Skeletal muscle tissue (tissue), 4 donors: ENCODE results near the gene ANKRD33B. TPM values are rescaled to one million over a fixed set of nuclear protein-coding genes. Genes with fewer than 3 reads are reported as not detected.
"Not testable (repeated sequence)": the region's sequence is repeated elsewhere in the genome, so short reads cannot be mapped to it uniquely, and the experiment has no call there.

Experiments used
- H3K27ac ChIP-seq: one replicate; pipeline ENCODE4 v1.7.0; 2013; ENCODE audit warnings: mild to moderate bottlenecking, low read depth, low read length, inconsistent platforms
- H3K27me3 ChIP-seq, 3 donors: one replicate each; pipeline ENCODE4 v1.7.0; 2013; ENCODE audit warnings: low read length in 3 of 3; ENCODE audit not compliant: control insufficient read depth in 3 of 3, insufficient read depth in 3 of 3
- H3K36me3 ChIP-seq, 3 donors: one replicate each; pipeline ENCODE4 v1.7.0; 2013; ENCODE audit warnings: low read length in 3 of 3; ENCODE audit not compliant: control insufficient read depth in 3 of 3, insufficient read depth in 3 of 3
- H3K4me1 ChIP-seq, 3 donors: one replicate each; pipeline ENCODE4 v1.7.0; 2013; ENCODE audit warnings: low read length in 3 of 3, mild to moderate bottlenecking in 3 of 3; ENCODE audit not compliant: control insufficient read depth in 3 of 3, insufficient read depth in 3 of 3
- H3K4me3 ChIP-seq, 3 donors: one replicate each; pipeline ENCODE4 v1.7.0; 2013; ENCODE audit warnings: low read length in 3 of 3
- H3K9ac ChIP-seq, 3 donors: one replicate each; pipeline ENCODE4 v1.7.0; 2013; ENCODE audit warnings: low read length in 3 of 3, mild to moderate bottlenecking in 3 of 3, moderate library complexity in 2 of 3, low read depth in 1 of 3
- H3K9me3 ChIP-seq, 3 donors: one replicate each; pipeline ENCODE4 v1.7.0; 2013; ENCODE audit warnings: low read length in 3 of 3; ENCODE audit not compliant: control insufficient read depth in 3 of 3
- total RNA-seq: library from RNA; depleted of rRNA; stranded (reverse); fragments of >200 nt; gene quantifications from one replicate; pipeline ENCODE4 v1.2.3, GENCODE V29; 2014
- donor health status: Osteomylitis.

ANKRD33B gene
- 2.6 TPM for total RNA-seq

DNA sequence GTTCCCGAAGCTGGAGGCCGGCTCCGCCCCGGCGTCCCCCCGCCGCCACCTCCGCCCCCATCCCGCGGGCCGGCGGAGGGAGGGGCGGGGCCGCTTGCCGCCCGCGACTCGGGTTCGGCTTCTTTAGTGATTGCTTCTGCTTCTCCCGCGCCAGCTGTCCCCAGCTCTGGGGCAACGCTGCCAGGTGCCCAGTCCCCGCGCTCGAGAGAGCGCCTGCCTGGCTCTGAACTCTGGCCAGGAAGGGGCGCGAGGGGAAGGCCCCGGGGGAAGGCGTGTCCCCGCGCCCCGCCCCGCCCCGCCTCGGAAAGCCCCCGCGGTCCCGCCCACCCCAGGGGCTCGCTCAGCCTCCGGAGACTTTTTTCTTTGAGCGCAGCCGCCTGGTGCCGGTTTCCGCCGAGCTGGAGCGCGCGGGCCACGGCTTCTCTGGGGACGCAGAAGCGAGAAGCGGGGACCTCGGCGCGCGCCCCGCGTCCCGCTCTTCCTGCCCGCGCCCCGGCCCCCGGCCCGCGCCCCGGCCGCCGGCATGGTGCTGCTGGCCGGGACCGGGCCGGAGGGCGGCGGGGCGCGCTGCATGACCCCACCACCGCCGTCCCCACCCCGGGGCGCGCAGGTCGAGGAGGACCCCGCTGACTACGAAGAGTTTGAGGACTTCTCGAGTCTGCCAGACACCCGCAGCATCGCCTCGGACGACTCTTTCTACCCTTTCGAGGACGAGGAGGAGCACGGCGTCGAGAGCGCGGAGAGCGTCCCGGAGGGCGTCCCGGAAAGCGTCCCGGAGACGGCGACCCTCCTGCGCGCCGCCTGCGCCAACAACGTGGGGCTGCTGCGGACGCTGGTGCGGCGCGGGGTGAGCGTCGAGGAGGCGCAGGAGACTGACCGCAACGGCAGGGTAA is at the start of gene ANKRD33B:
TSS of gene ANKRD33B (plus strand) at position 126 of the 893 bp plus-strand sequence. CDS start at position 524, 398 bp downstream.
- Histone ChIP-seq H3K4me3 (peak within 1 kb of the TSS; percentile 70 to 78 (median 77)), H3K36me3 (no peaks in the 10 kb centered on the region), H3K9ac (peak within 1 kb of the TSS; percentile 61 to 82 (median 73)), H3K27me3 (peaks cover 0 to 22% (median 18%) of the 10 kb centered on the region in 3 donors), H3K27ac (peak within 1 kb of the TSS; percentile 56), H3K9me3 (no peaks in the 10 kb centered on the region), H3K4me1 (peaks cover 17 to 38% (median 22%) of the 10 kb centered on the region in 3 donors)

DNA sequence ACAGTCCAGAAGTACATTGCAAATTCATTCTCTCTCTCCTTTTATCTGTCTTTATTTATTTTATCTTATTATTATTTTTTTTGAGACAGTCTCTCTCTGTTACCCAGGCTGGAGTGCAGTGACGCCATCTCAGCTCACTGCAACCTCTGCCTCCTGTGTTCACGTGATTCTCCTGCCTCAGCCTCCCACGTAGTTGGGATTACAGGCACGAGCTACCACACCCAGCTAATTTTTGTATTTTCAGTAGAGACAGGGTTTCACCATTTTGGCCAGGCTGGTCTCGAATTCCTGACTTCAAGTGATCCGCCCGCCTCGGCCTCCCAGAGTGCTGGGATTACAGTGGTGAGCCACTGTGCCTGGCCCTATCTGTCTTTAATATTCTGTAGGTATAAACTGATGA is 49.3 kb upstream of the ANKRD33B start:
- not testable (repeated sequence) for H3K4me3 ChIP-seq, H3K9ac ChIP-seq, H3K4me1 ChIP-seq, H3K36me3 ChIP-seq, H3K27ac ChIP-seq, H3K27me3 ChIP-seq, H3K9me3 ChIP-seq

DNA sequence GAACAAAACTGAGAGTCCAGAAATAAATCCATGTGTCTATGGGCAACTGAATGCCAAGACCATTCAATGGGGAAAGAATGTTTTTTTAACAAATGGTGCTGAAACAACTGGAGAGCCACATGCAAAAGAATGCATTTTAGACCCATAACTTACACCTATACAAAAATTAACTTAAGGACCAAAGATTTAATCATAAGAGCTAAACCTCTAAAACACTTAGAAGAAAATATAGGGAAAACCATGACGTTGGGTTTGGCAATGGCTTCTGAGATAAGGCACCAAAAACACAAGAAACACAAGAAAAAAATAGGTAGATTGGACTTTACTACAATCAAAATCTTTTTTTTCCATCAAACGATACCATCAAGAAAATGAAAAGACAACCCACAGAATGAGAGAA is 48.4 kb upstream of the ANKRD33B start:
- Histone ChIP-seq H3K9me3 (no peaks in the 10 kb centered on the region), H3K4me1 (no peaks in the 10 kb centered on the region), H3K9ac (no peak overlapping the region), H3K27ac (no peak overlapping the region), H3K4me3 (no peak overlapping the region), H3K27me3 (no peaks in the 10 kb centered on the region), H3K36me3 (no peaks in the 10 kb centered on the region)

DNA sequence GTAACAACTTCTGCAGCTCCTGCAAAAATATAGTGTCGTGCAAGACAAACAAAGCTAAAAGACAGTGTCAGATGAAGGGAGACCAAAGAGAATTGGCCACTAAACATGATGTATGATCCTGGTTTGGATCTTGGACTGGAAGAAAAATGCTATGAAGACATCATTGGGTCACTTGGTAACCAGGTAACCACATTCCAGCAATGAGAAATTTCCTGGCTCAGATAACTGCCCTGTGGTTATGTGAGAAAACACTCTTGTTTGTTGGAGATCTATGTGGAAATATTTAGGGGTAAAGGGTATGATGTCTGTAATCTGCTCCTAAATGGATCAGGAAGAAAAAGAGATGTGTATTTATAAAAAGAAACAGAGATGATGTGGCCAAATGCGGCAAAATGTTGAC is 45.5 kb upstream of the ANKRD33B start:
- Histone ChIP-seq H3K9ac (no peak overlapping the region), H3K9me3 (peaks cover 0 to 7% (median 7%) of the 10 kb centered on the region in 3 donors), H3K4me1 (no peaks in the 10 kb centered on the region), H3K36me3 (no peaks in the 10 kb centered on the region), H3K4me3 (no peak overlapping the region), H3K27ac (no peak overlapping the region), H3K27me3 (no peaks in the 10 kb centered on the region)

DNA sequence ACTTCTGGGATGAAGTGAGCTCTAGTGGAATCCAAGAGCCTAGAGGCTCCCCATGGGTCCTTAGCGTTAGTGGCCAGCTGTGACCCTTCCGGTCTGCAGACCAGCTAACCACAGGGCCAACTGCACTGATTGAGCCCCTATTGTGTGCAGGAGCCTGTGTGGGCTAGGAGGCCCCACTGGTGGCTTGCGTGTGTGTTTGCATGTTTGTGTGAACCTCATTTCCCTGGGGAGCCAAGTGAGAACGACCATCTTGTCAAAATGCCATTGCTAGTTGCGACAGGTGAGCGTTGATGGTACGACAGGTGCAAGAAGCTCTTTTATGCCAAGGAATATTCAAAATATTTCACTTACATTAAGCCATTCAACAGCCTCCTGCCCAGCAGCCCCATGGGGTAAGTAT is 44.1 kb upstream of the ANKRD33B start:
- Histone ChIP-seq H3K9ac (no peak overlapping the region), H3K27ac (no peak overlapping the region), H3K36me3 (no peaks in the 10 kb centered on the region), H3K4me1 (peaks cover 0 to under 1% (median 0%) of the 10 kb centered on the region in 3 donors), H3K4me3 (no peak overlapping the region), H3K9me3 (peaks cover 0 to 7% (median 7%) of the 10 kb centered on the region in 3 donors), H3K27me3 (no peaks in the 10 kb centered on the region)

DNA sequence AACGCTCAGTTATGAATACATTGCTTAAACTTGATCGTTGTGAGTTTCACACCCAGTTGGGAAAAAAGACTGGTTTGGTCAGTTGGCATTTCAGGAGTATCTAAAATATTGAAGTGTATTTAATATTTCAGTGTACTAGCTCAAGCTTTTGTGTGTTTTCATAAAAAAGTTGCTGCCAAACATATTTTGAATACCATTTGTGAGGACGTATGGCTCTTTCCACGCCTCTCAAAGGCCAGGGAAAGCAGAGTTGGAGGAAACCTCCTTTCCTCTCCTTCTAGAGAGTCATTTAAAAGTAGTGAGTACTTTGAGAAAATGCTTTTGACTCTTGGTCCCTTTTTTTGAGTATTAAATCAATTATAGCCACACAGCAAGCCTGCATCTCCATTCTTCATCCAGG is 43.2 kb upstream of the ANKRD33B start:
- H3K4me3 ChIP-seq = no peak overlapping the region
- H3K9me3 ChIP-seq = peaks cover 0 to 7% (median 7%) of the 10 kb centered on the region in 3 donors
- no peak overlapping the region for H3K9ac ChIP-seq
- H3K4me1 ChIP-seq = peaks cover 0 to 2% (median 0%) of the 10 kb centered on the region in 3 donors
- H3K36me3 ChIP-seq = no peaks in the 10 kb centered on the region
- no peak overlapping the region for H3K27ac ChIP-seq
- no peaks in the 10 kb centered on the region for H3K27me3 ChIP-seq

DNA sequence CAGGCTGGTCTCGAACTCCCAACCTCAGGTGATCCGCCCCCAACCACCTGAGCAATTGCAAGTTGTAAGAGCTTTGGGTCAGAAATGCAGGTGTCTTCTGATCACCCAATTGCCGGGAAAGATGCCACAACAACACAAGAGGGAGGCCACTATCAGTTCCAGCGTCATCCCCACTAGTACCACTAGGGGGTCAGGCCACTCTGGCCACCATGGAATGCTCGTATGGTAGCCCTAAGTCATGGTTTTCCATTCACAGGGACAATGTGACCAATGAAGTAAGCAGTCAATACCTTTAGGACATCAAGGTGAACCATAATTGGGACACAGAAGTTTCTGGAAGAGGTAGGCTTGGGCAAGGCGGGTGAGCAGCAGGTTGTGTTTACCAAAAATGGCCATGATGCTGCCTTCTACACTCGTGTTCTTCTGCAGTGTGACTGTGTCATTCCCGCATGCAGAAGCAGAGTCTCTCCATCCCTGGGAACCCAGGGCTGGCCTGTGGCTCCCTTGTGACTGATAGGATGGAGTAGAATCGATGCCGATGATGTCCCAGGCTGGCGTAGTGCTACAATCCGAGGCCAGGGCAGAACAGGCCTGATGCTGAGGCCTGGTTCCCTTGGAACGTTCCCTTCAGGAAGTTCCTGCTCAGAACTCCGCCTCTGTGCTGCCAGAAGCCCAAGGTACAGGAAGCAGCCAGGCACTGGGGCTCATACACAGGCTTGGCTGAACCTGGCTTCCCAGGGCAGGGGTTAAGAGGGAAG is 42.2 kb upstream of the ANKRD33B start:
- Histone ChIP-seq H3K27ac (no peak overlapping the region), H3K9ac (no peak overlapping the region), H3K4me1 (peaks cover 0 to 2% (median 0%) of the 10 kb centered on the region in 3 donors), H3K36me3 (no peaks in the 10 kb centered on the region), H3K4me3 (no peak overlapping the region), H3K27me3 (no peaks in the 10 kb centered on the region), H3K9me3 (peaks cover 0 to 7% (median 7%) of the 10 kb centered on the region in 3 donors)

DNA sequence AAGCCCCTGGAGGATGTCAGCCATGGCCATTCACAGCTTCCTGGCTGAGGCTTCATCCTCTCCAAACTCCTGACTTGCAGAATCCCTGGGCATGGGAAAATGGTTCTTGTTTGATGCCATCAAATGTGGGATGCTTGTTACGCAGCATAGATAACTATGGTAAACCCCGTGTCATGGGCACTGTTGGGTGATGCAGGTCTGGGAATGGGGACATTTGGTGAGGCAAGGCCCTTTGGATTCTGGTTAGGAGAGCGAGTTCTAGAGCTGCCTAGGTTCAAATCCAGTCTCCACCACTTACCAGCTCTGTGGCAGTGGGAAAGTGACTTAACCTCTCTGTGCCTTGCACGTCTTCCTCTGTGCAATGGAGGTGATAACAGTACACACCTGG is 41.7 kb upstream of the ANKRD33B start:
- Histone ChIP-seq H3K36me3 (no peaks in the 10 kb centered on the region), H3K27ac (no peak overlapping the region), H3K9me3 (peaks cover 0 to 7% (median 7%) of the 10 kb centered on the region in 3 donors), H3K4me1 (peaks cover 0 to 2% (median 0%) of the 10 kb centered on the region in 3 donors), H3K27me3 (no peaks in the 10 kb centered on the region), H3K9ac (no peak overlapping the region), H3K4me3 (no peak overlapping the region)

DNA sequence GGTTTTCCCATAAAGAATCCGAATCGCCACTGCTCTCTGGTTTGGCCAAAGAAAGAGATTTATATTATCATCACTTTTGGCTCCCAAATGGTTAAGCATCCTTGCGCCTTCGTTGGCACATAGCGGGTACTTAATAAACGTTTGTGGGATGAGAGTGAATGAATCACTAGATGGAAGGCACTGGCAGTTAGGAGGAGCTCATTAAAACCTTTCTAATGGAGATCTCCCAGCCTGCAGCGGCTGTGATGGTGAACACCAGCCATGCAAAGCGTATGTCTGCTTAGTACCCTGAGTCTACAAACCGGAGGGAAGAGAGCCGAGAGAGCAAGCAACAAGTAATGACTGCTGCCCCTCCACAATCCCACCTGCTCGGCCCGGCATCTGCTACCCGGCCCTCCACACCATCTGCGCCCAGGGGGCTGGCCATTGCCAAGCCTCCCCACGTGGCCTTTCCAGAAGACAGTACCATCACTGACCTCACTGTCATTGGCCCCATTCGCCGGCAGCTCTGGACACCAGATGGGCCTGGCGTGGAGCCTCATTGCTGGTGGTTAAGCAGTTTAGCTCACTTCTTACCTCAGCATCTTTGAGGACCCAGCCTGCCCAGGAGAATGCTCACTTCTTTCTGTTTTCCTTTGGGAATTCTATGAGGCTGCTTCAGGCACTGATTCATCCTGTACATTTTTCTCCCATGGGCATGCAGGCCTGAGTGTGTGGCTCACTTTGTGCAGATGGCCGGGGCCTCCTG is 39.3 kb upstream of the ANKRD33B start:
- Histone ChIP-seq H3K4me1 (peaks cover 0 to 2% (median 0%) of the 10 kb centered on the region in 3 donors), H3K9ac (no peak overlapping the region), H3K27ac (no peak overlapping the region), H3K4me3 (no peak overlapping the region), H3K27me3 (no peaks in the 10 kb centered on the region), H3K36me3 (no peaks in the 10 kb centered on the region), H3K9me3 (peaks cover 0 to 7% (median 7%) of the 10 kb centered on the region in 3 donors)
